Stimulated activated naive CD8-positive, alpha-beta T cell treated with anti-CD3 and anti-CD28 coated beads, Interleukin-15, Interleukin-2, amounts not matched to agents 100 U/mL and 50 U/mL, for 24 hours (primary cell): ENCODE data around the gene R3HDM1.
"Not testable (repeated sequence)": the region's sequence is repeated elsewhere in the genome, so short reads cannot be mapped to it uniquely, and the experiment has no call there.

Experiments used
- ATAC-seq: fragments of 150-1000 bp; cut with Tn5 transposase; one replicate; pipeline ENCODE4 v1.10.0; 2021
- DNase-seq: peaks from one replicate; pipeline ENCODE4 v3.0.0; 2021

R3HDM1 gene

DNA sequence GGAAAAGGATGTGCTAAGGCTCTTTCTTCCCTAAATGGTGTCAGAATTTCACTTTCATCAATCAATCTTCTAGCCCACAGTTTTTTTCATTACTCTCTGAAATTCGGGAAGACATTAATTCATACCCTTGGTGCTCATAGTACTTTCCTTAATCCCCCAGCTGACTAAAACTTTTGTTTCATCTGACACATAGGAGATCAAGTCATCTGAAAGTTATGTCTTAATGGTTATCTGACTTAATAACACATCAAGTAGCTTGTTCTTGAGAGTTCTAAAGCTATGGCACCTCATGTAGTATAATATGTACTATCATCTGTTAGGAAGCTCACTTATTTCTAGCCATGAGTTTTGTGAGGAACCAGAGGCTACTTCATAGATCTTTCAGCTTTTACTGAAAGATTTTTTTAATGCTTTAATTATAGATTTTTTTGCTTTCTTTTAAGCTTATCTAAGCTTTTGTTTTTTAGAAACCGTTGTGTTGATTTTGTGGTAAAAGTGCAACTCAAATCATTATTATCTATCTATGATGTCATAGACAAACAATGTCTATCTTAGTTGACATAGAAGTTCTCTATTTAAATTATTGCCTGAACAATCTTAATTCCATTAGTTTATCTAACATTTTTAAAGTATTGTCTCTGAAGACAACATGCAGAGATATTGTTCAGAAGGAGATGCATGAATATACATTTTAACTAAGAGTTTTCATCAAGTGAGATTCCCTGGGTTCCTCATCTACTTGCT is 116.7 kb downstream of the R3HDM1 start:
- DNase-seq (no peak), ATAC-seq (no peak)

DNA sequence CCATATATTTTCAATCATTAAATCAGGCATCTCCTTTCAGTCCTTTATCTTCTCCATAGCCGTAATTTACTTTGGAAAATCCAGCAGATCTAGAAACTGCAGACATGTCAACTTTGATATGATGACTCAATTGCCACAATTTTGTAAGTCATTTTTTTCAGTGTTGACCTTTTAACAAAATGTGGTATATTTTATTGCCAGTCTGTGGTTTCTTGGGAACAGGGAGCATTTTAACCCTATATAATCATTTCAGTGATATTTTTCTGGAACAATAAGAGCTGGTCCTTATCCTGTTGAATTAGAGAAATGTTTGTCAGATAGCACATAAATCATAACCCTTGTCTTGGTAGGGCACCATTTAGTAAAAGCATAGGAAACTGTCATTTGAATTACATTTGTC is 119.4 kb downstream of the R3HDM1 start:
- DNase-seq (no peak), ATAC-seq (no peak)

DNA sequence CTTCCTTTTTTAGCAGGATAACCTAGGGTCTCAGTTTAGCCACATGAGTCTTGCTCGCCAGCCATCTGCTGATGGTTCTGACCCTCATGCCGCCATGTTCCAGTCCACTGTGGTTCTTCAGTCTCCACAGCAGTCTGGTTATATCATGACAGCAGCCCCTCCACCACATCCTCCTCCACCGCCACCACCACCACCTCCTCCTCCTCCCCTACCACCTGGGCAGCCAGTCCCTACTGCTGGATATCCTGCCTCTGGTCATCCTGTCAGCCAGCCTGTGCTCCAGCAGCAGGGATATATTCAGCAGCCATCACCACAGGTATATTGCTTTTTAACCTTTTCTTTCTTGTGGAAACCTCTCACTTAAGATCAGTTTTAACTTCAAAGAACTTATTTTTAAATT is 120.4 kb downstream of the R3HDM1 start:
- no peak for ATAC-seq
- DNase-seq = peak; percentile 10

DNA sequence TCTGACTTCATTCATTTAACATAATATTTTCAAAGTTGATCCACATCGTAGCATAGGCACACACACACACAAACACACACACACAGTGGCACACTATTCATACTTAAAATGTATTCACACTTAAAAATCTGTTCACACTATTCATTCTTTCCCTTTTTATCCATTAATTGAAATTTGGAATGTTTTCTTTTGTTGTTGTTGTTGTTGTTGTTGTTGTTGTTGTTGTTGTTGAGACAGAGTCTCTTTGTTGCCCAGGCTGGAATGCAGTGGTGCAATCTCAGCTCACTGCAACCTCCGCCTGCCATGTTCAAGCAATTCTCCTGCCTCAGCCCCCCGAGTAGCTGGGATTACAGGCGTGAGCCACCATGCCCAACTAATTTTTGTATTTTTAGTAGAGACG is 123.0 kb downstream of the R3HDM1 start:
- ATAC-seq, DNase-seq: not testable (repeated sequence)

DNA sequence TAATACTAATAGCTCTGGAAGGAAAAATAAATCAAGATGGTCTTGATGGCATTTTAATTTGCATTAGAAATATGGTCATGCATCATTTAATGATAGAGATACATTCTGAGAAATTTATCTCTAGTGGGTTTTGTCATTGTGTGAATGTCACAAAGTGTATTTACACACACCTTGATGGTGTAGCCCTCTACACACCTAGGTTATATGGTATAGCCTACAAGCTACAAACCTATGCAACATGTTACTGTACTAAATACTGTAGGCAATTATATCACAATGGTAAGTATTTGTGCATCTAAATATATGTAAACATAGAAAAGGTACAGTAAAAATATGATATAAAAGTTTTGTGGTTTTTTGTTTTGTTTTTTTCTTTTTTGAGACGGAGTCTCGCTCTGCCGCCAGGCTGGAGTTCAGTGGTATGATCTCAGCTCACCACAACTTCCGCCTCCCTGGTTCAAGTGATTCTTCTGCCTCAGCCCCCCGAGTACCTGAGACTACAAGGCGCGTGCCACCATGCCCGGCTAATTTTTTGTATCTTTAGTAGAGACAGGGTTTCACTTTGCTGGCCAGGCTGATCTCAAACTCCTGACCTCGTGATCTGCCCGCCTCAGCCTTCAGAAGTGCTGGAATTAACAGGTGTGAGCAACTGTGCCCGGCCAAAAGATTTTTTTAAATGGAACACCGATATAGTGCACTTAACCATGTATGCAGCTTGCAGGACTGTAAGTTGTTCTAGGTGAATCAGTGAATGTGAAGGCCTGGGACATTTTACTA is 126.7 kb downstream of the R3HDM1 start:
- ATAC-seq (peak; percentile 66), DNase-seq (peak; percentile 55)

DNA sequence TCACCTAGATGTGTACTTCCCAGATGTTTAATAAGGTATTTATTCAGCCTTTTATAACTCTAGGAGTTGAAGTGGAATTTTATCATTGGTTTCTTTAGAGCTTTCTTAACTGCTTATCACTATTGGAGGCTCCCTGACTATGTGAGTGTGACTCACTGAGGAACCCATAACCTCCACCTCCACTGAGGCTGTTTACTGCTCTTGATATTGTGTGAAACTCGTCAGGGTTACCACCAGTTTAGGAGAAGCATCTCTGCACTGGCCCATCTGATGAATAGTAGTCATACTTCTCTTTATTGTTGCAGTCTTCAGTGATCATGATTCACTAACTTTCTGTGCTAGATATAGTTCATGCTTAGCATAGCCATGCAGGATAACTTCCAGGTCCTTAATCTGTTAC is 130.8 kb downstream of the R3HDM1 start:
- ATAC-seq = peak; percentile 78

DNA sequence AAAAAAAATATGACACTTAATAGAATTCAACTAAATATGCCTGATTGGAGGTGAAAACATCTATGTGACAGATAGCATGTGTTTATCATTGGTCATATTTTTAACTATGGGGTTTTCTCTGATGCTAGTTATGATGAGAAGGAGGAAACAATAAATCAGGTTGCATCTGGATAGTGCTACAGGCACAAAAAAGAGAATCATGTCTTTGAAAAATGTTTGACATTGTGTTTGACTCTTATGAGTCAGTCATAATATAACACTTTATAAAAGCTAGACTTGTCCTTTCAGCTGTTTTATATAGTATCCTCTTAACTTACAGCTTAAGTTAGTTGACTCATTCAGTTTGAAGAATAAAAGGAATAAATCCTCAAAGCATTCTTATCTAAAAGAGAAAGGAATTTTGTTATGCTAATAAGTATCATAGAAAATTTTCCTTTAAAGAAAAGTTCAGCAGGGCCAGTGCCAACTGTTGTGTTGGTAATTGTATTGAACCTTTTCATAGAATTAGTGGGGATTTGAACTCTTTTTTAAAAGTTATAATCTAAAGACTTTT is 131.9 kb downstream of the R3HDM1 start:
- no peak for ATAC-seq

More for the DNA sequence above, 130.8 kb downstream of the R3HDM1 start:
- no peak for DNase-seq

DNA sequence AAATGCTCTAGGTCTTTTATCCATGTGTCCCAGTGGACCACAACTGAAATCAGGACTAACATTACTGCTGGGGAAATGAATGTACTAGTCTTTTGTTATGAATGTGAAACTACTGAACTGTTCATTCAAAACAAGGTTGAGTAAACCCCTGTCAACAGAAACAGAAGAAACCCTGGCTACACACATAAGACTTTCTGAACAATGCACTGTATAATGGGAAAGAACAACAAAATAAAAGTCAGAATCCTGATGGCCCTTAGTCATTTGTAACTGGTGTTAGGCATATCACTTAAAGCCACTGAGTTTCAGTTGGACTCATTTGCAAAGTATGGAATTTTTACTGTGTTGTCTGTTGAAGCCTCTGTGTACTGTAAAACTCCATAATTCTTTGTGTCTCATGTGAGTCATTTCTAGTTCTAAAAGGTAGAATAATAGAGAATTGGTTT is 133.4 kb downstream of the R3HDM1 start:
- ATAC-seq = peak; percentile 63
- no peak for DNase-seq

More for the DNA sequence above, 131.9 kb downstream of the R3HDM1 start:
- DNase-seq = no peak

DNA sequence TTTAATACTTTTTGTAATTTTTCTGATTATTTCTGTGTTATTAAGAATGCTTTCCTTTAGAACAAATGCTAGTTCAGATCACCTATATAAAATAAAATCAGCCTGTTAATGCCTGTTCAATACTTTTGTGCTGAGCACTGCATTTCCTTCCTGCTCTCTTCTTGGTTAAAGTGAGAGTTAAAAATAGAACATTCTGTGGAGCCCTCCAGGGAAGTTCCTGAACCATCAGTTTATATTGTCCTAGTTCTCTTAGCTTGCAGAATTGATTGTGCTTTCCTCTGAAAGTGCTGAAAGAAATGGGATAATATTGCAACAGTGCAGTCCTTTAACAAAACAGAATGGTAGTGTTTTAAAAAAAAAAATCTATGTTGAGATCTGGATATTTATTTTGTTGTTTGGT is 135.8 kb downstream of the R3HDM1 start:
- no peak for DNase-seq
- no peak for ATAC-seq

DNA sequence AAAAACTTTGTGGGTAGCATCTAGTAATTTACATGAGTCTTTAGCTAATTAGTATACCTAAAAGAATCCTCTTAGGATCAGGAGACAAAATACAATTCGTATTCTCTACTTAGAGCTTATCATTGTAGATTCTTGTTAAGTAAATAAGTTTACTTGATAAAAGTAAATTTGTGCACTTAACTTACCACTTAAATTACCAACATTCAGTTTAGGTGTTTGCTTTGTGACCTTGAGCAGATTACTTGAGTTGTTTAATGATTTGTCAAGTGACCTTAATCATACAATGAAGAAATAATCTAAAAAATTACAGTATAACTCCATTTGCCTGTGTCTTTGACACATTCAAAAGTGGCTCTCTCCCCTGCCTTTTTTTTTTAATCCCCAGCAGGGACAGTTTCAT is 143.2 kb downstream of the R3HDM1 start:
- ATAC-seq = no peak
- no peak for DNase-seq

DNA sequence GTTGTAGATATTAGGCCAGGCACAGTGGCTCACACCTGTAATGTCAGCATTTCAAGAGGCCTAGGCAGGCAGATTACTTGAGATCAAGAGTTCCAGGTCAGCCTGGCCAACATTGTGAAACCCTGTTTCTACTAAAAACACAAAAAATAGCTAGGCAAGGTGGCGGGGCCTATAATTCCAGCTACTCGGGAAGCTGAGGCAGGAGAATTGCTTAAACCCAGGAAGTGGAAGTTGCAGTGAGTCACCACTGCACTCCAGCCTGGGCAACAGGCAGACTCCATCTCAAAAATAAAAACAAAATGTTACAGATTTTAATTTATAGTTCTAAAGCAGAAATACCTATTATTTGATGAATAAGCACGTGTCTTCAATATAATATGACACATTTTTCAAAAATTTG is 144.7 kb downstream of the R3HDM1 start:
- DNase-seq (no peak), ATAC-seq (no peak)

DNA sequence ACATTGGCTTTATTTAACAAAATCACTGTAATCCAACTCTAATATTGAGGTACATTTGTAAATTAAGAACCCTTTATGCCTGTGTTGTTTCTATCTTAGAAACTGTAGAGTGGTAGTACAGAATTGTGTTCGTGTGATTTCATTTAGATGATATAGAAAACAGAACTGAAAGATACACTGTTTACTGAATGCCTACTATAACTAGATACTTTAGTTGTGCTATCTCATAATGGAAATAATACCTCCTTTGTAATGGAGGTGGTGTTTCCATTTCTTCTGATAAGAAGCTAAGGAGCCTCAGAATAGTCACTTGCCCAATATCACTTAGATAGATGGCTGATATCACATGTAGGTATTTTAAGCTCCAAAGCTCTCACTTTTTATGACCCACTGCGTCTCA is 147.8 kb downstream of the R3HDM1 start:
- ATAC-seq (no peak), DNase-seq (no peak)

DNA sequence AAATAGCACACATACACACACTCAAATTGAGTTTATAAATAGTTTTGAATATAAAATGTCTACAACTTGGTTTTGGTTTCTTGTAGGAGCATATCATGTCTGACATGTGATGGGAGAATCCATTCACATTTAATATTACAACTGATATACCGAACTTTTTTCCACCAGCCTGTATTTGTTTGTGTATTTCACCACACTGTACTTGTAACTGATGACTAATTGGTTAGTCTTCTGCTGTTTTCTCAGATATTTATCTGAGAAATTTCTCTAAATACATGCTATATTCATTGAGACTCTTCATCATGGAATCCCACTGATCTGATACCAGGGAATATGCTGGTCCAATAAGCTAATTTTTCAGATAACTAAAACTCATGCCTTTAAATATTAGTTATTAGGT is 154.1 kb downstream of the R3HDM1 start:
- DNase-seq = no peak
- no peak for ATAC-seq

DNA sequence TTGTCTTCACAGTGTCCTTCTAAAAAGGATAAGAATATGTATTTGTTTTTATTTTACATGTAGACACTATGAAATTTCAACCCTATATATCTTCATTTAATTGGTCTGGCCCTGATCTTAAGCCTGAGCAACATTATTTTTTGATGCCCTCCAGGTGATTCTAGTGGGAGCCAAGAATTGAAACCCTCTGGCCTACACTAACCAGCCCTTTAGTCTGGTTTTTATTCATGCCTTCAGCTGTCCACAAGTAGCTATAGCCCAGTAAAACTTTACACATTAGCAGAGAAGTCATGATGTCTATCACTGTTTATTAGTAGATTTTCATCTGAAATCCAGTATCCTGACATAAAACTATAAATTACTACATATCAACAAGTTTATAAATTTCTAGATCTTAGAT is 157.7 kb downstream of the R3HDM1 start:
- no peak for ATAC-seq
- no peak for DNase-seq

DNA sequence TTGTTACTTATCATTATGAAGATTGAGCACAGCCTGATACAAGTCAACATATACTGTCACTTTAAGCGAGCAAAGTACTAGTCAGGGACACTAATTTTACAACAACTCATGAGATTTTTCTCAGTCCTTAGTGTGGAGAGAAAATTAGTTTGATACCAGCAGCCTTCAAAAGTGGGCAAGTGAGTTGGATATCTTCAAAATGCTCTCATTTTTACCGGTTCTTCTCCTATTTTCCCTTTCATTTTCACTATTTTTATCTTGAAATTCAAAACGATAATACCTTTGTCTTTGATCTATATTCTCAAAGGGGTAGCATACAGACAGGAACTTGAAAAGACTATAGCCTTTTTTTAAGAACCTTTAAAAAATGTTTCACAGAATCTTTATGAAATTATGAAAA is 158.4 kb downstream of the R3HDM1 start:
- no peak for ATAC-seq
- no peak for DNase-seq

DNA sequence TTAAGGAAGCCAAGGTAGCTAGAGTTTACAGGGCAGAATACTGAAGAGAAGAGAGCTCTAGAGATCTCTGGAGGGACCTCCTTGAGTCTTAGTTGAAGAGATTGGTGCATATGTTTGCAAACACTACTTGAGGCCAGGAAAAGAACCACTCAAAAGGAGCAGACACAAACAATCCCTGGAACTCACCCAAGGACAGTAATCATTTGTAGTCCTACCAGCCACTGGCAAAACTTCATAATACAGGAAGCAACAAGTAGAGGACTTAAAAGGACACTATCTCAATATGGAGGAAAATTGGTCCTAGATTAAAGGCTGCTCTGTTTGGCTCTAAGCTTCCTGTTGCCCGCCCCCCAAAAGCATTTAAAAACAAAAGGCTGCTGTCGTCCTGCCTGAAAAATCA is 163.4 kb downstream of the R3HDM1 start:
- DNase-seq (no peak), ATAC-seq (no peak)

DNA sequence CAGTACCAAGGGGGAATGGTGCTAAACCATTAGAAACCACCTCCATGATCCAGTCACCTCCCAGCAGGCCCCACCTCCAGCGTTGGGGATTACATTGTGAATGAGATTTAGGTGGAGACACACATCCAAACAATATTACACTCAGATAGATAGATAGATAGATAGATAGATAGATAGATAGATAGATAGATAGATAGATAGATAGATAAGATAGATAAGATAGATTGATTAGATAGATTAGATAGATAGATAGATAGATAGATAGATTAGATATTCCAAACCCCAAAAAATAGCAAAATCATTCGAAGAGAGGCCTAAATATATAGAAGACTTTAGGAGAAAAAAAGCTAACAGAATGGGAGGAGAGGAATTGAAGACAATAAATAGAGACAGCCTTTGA is 167.6 kb downstream of the R3HDM1 start:
- ATAC-seq = no peak
- no peak for DNase-seq

DNA sequence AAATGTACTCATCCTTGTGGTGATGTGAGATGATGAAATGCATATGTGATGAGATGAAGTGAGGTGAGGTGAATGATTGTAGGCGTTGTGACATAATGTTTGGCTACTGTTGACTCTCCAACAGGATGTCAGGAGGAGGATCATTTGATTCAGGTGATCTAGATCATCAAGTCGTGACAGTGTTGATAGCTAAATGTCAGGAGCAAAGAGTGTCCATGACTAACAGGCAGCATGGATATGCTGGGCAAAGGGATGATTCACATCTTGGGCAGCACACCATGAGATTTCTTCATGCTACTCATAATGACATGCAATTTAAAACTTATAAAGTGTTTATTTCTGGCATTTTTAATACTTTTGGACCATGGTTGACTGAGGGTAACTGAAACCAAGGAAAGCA is 170.2 kb downstream of the R3HDM1 start:
- DNase-seq (no peak), ATAC-seq (peak; percentile 43)

DNA sequence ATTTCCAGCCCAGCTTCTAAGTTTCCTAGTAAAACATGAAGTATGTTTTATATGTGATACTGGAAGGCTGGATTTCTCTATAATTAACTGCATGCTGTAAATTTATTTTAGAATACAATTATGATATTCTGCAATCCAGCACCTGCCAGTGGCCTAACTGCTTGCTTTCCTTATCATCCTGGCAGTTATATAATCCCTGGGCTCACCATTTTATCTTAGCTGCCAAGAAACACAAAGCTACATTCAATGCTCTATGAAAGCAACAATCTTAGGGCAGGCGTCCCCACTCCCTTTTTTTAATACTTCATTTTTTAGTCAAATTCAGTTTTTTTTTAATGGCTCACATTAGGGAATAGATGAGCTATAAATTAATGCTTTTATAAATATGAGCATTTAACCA is 172.0 kb downstream of the R3HDM1 start:
- ATAC-seq (no peak), DNase-seq (no peak)

DNA sequence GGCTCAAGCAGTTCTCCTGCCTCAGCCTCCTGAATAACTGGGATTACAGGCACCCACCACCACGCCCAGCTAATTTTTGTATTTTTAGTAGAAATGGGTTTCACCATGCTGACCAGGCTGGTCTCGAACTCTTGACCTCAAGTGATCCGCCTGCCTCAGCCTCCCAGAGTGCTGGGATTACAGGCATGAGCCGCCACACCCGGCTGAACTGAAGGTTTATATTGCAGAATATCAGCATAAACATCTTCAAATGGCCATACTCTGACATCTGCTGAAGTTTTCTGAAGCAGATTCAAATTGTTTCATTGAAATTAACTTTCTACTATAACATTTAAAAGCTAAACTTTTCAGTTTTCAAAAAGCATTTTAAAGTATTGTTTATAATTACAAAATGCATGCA is 172.8 kb downstream of the R3HDM1 start:
- not testable (repeated sequence) for ATAC-seq

DNA sequence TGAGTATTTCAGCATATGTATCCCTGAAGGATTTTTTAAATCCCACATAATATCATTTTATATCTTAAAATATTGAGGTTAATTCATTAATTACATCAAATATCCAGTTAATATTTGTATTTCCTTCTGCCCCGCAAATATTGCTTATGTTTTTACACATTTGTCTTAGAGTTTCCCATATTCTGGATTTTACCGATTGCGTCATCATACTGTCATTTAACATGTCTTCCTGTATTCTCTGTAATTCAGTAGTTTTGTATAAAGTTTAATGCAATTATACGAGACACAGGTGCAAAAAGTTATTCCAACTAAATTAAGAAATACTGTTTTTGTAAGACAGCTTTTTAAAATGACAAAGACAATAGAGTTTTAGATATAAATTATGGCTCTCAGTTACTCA is 176.9 kb downstream of the R3HDM1 start:
- no peak for ATAC-seq
- DNase-seq = no peak

More for the DNA sequence above, 172.8 kb downstream of the R3HDM1 start:
- not testable (repeated sequence) for DNase-seq

DNA sequence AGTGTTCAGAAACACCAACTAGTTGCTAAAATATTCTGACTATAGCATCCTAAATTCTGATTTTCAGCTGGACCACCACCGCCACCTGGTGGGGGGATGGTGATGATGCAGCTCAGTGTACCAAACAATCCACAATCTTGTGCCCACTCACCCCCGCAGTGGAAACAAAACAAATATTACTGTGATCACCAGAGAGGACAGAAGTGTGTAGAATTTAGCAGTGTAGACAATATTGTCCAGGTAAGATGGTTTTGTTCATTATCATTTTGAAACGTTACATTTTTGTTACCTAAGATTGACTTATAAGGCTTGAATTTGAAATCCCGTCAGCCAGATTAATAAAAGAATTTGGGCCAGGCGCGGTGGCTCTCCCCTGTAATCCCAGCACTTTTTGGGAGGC is 178.7 kb downstream of the R3HDM1 start:
- ATAC-seq = peak; percentile 68
- DNase-seq = peak; percentile 75

DNA sequence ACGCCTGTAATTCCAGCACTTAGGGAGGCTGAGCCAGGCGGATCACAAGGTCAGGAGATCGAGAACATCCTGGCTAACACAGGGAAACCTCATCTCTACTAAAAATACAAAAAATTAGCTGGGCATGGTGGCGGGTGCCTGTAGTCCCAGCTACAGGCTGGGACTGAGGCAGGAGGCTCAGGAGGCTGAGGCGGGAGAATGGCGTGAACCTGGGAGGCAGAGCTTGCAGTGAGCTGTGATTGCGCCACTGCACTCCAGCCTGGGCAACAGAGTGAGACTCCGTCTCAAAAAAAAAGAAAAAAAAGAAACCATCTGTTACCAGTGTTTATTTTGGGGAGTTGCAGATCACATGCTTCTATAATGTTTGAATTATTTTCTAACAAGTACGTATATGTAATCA is 183.8 kb downstream of the R3HDM1 start:
- not testable (repeated sequence) for DNase-seq, ATAC-seq
